ENCODE measurements around the gene P2RX7. TPM values are rescaled to one million over a fixed set of nuclear protein-coding genes. Genes with fewer than 3 reads are reported as not detected.

P2RX7 gene
- total RNA-seq, 1 donor from 2014 or later: 0.07 TPM

- no peak overlapping the region for H3K9ac ChIP-seq (ENCODE audit: low read length)
- H3K36me3 ChIP-seq (ENCODE audit: insufficient read depth, low read length): no peaks in the 10 kb centered on the region
- no peak overlapping the region for H2AFZ ChIP-seq (ENCODE audit: low read depth, low read length)
- Mint-ChIP-seq H3K27ac (ENCODE audit: unreplicated experiment) (peak overlapping the region; percentile 62), H3K27me3 (ENCODE audit: low read depth, unreplicated experiment) (peaks cover 48% of the 10 kb centered on the region), H3K36me3 (ENCODE audit: low read depth, unreplicated experiment) (no peaks in the 10 kb centered on the region), H3K4me1 (ENCODE audit: low read depth, unreplicated experiment) (peaks cover 5% of the 10 kb centered on the region), H3K9me3 (ENCODE audit: unreplicated experiment) (peaks cover 2% of the 10 kb centered on the region), H3K4me3 (ENCODE audit: unreplicated experiment) (no peak overlapping the region)
- DNase-seq (ENCODE audit: low read depth) (no peak), FAIRE-seq (no peak)
- H3K4me1 ChIP-seq (ENCODE audit: insufficient read depth, low read length): peaks cover 3% of the 10 kb centered on the region
- H3K27ac ChIP-seq (ENCODE audit: low read depth, low read length): no peak overlapping the region
- H4K20me1 ChIP-seq (ENCODE audit: insufficient read depth, low read length): no peaks in the 10 kb centered on the region
- no peaks in the 10 kb centered on the region for H3K9me3 ChIP-seq (ENCODE audit: insufficient read depth, low read depth, low read length)
- H3K4me2 ChIP-seq (ENCODE audit: low read length): no peak overlapping the region
- TF ChIP-seq EZH2 (IDR thresholded peaks at IDR 0.05; ENCODE audit: insufficient read depth, low read length) (no peak), CTCF (IDR thresholded peaks at IDR 0.05; ENCODE audit: insufficient read depth, low read depth, low read length) (no peak)
- no peaks in the 10 kb centered on the region for H3K79me2 ChIP-seq (ENCODE audit: insufficient read depth, low read length)
- H3K27me3 ChIP-seq (ENCODE audit: insufficient read depth, low read length): peaks cover 10% of the 10 kb centered on the region
- H3K4me3 ChIP-seq (ENCODE audit: insufficient read depth, low read depth, low read length): no peak overlapping the region
These were observed 41.8 kb upstream of the P2RX7 start for GRCh38 chr12:121090586-121091514.

- Mint-ChIP-seq H3K27me3 (ENCODE audit: low read depth, unreplicated experiment) (peaks cover 44% of the 10 kb centered on the region), H3K9me3 (ENCODE audit: unreplicated experiment) (peaks cover 2% of the 10 kb centered on the region), H3K36me3 (ENCODE audit: low read depth, unreplicated experiment) (no peaks in the 10 kb centered on the region), H3K4me1 (ENCODE audit: low read depth, unreplicated experiment) (peaks cover 6% of the 10 kb centered on the region), H3K27ac (ENCODE audit: unreplicated experiment) (no peak overlapping the region), H3K4me3 (ENCODE audit: unreplicated experiment) (no peak overlapping the region)
- no peaks in the 10 kb centered on the region for H4K20me1 ChIP-seq (ENCODE audit: insufficient read depth, low read length)
- FAIRE-seq (no peak), DNase-seq (ENCODE audit: low read depth) (no peak)
- no peak overlapping the region for H3K4me3 ChIP-seq (ENCODE audit: insufficient read depth, low read depth, low read length)
- H3K36me3 ChIP-seq (ENCODE audit: insufficient read depth, low read length): no peaks in the 10 kb centered on the region
- TF ChIP-seq CTCF (IDR thresholded peaks at IDR 0.05; ENCODE audit: insufficient read depth, low read depth, low read length) (no peak), EZH2 (IDR thresholded peaks at IDR 0.05; ENCODE audit: insufficient read depth, low read length) (no peak)
- no peak overlapping the region for H3K27ac ChIP-seq (ENCODE audit: low read depth, low read length)
- H3K4me2 ChIP-seq (ENCODE audit: low read length): no peak overlapping the region
- no peak overlapping the region for H3K9ac ChIP-seq (ENCODE audit: low read length)
- H3K27me3 ChIP-seq (ENCODE audit: insufficient read depth, low read length): peaks cover 8% of the 10 kb centered on the region
- H3K79me2 ChIP-seq (ENCODE audit: insufficient read depth, low read length): no peaks in the 10 kb centered on the region
- no peak overlapping the region for H2AFZ ChIP-seq (ENCODE audit: low read depth, low read length)
- peaks cover 5% of the 10 kb centered on the region for H3K4me1 ChIP-seq (ENCODE audit: insufficient read depth, low read length)
- H3K9me3 ChIP-seq (ENCODE audit: insufficient read depth, low read depth, low read length): no peaks in the 10 kb centered on the region
These were observed 40.6 kb upstream of the P2RX7 start for GRCh38 chr12:121092034-121092433.

- H3K36me3 ChIP-seq (ENCODE audit: insufficient read depth, low read length): no peaks in the 10 kb centered on the region
- DNase-seq (ENCODE audit: low read depth) (no peak), FAIRE-seq (no peak)
- no peaks in the 10 kb centered on the region for H3K9me3 ChIP-seq (ENCODE audit: insufficient read depth, low read depth, low read length)
- peaks cover 3% of the 10 kb centered on the region for H3K27me3 ChIP-seq (ENCODE audit: insufficient read depth, low read length)
- Mint-ChIP-seq H3K27me3 (ENCODE audit: low read depth, unreplicated experiment) (peaks cover 39% of the 10 kb centered on the region), H3K27ac (ENCODE audit: unreplicated experiment) (no peak overlapping the region), H3K9me3 (ENCODE audit: unreplicated experiment) (peaks cover 2% of the 10 kb centered on the region), H3K36me3 (ENCODE audit: low read depth, unreplicated experiment) (no peaks in the 10 kb centered on the region), H3K4me3 (ENCODE audit: unreplicated experiment) (no peak overlapping the region), H3K4me1 (ENCODE audit: low read depth, unreplicated experiment) (peaks cover 6% of the 10 kb centered on the region)
- peaks cover 5% of the 10 kb centered on the region for H3K4me1 ChIP-seq (ENCODE audit: insufficient read depth, low read length)
- no peak overlapping the region for H3K9ac ChIP-seq (ENCODE audit: low read length)
- no peak overlapping the region for H3K4me2 ChIP-seq (ENCODE audit: low read length)
- H3K4me3 ChIP-seq (ENCODE audit: insufficient read depth, low read depth, low read length): no peak overlapping the region
- no peak overlapping the region for H3K27ac ChIP-seq (ENCODE audit: low read depth, low read length)
- H3K79me2 ChIP-seq (ENCODE audit: insufficient read depth, low read length): no peaks in the 10 kb centered on the region
- H2AFZ ChIP-seq (ENCODE audit: low read depth, low read length): no peak overlapping the region
- TF ChIP-seq CTCF (IDR thresholded peaks at IDR 0.05; ENCODE audit: insufficient read depth, low read depth, low read length) (no peak), EZH2 (IDR thresholded peaks at IDR 0.05; ENCODE audit: insufficient read depth, low read length) (no peak)
- H4K20me1 ChIP-seq (ENCODE audit: insufficient read depth, low read length): no peaks in the 10 kb centered on the region
These were observed 39.2 kb upstream of the P2RX7 start for GRCh38 chr12:121093487-121093891.
